HepG2 (cell line): ENCODE data around the gene TDRD10. TPM values are rescaled to one million over a fixed set of nuclear protein-coding genes. Genes with fewer than 3 reads are reported as not detected.
A peak's percentile ranks its signal among the peaks of the same experiment; 100 is the strongest.

Experiments used
- ATAC-seq: fragments of 200-7000 bp; cut with Tn5 transposase; 3 replicates; pipeline ENCODE4 v1.9.1; 2020; ENCODE audit warnings: mild to moderate bottlenecking, moderate library complexity
- BruUV-seq: library from RNA; stranded (reverse); fragments of 400-500 nt; replicated peaks from 2 replicates; lab custom pipeline; 2021; lab: Mats Ljungman, UMichigan
- CTCF ChIA-PET: fragments of 300-600 bp; formaldehyde crosslinking; extraction: SDS; loops from one replicate; lab custom pipeline; 2021; ENCODE audit warnings: low total read pairs, inconsistent platforms, low intra/inter-chr PET ratio; lab: Yijun Ruan, JAX
- POLR2A ChIA-PET: fragments of 350-600 bp; sonication (Branson Sonifier 250); formaldehyde crosslinking; loops from one replicate; lab custom pipeline; 2020; ENCODE audit warnings: antibody characterized with exemption, inconsistent platforms; lab: Yijun Ruan, JAX
- DNase-seq: peaks from one replicate; pipeline ENCODE4 v3.0.0-alpha.2; 2015; ENCODE audit warnings: low spot score
- FAIRE-seq: peaks from 3 replicates; lab custom pipeline; 2011; peaks lifted over from hg19 to GRCh38; lab: Jason Lieb, UNC
- H2AFZ ChIP-seq: one replicate; pipeline ENCODE4 v1.6.1; 2011; ENCODE audit warnings: low read length, inconsistent platforms
- H3K27ac ChIP-seq: fragments of 300-600 bp; 3 replicates; pipeline ENCODE4 v1.8.0; 2011; ENCODE audit warnings: mixed run types, mild to moderate bottlenecking, mixed read lengths, low read length, inconsistent platforms; ENCODE audit not compliant: insufficient read depth; ENCODE audit errors: extremely low read length
- H3K27me3 ChIP-seq, 2 experiments: fragments of 200-600 bp in 1 of 2; 2 replicates in 1 of 2; 3 replicates in 1 of 2; pipeline versions ENCODE4 v1.6.0 to v1.8.0; 2011; ENCODE audit warnings: low read length in 2 of 2, mild to moderate bottlenecking in 2 of 2, moderate library complexity in 2 of 2, inconsistent platforms in 1 of 2; ENCODE audit not compliant: insufficient read depth in 2 of 2, control insufficient read depth in 1 of 2
- H3K36me3 ChIP-seq, 2 experiments: fragments of 200-600 bp in 1 of 2; replicated peaks in 1 of 2; 2 replicates in 1 of 2; 3 replicates in 1 of 2; pipeline versions ENCODE4 v1.5.1 to v1.8.0; 2011; ENCODE audit warnings: low read length in 2 of 2, inconsistent platforms in 1 of 2; ENCODE audit not compliant: insufficient read depth in 2 of 2, control insufficient read depth in 1 of 2
- H3K4me1 ChIP-seq: 2 replicates; pipeline ENCODE4 v1.5.1; 2012; ENCODE audit warnings: low read length, inconsistent platforms; ENCODE audit not compliant: insufficient read depth
- H3K4me2 ChIP-seq: 2 replicates; pipeline ENCODE4 v1.6.0; 2011; ENCODE audit warnings: low read depth, low read length, inconsistent platforms
- H3K4me3 ChIP-seq, 3 experiments: fragments of 200-600 bp in 1 of 3; sonication (generic), shearing (Covaris generic) in 1 of 3; replicated peaks in 1 of 3; 2 replicates each; pipeline ENCODE4 v1.5.1; 2011 to 2016; ENCODE audit warnings: low read length in 3 of 3, inconsistent platforms in 2 of 3, low read depth in 2 of 3, mild to moderate bottlenecking in 2 of 3, control low read depth in 1 of 3, mixed read lengths in 1 of 3; ENCODE audit not compliant: insufficient read depth in 1 of 3
- H3K79me2 ChIP-seq: one replicate; pipeline ENCODE4 v1.6.1; 2011; ENCODE audit warnings: low read length, inconsistent platforms; ENCODE audit not compliant: insufficient read depth
- H3K9ac ChIP-seq: 2 replicates; pipeline ENCODE4 v1.6.0; 2011; ENCODE audit warnings: mild to moderate bottlenecking, low read depth, low read length, inconsistent platforms; ENCODE audit not compliant: insufficient read depth
- H3K9me3 ChIP-seq: 2 replicates; pipeline ENCODE4 v1.5.1; 2012; ENCODE audit warnings: mild to moderate bottlenecking, low read length
- H4K20me1 ChIP-seq: 2 replicates; pipeline ENCODE4 v1.6.0; 2011; ENCODE audit warnings: inconsistent platforms, mild to moderate bottlenecking, low read length, moderate library complexity; ENCODE audit not compliant: insufficient read depth
- HNRNPH1 ChIP-seq: fragments of 200-400 bp; formaldehyde crosslinking; optimal IDR thresholded peaks from 2 replicates; pipeline ENCODE3; 2017; ENCODE audit warnings: mild to moderate bottlenecking, low read depth, low read length
- PREB ChIP-seq: sonication (generic); formaldehyde crosslinking; IDR thresholded peaks from 2 replicates; pipeline ENCODE4 v1.4.0; 2020; ENCODE audit warnings: missing genetic modification reagents
- SNAPC2 ChIP-seq: sonication (generic); formaldehyde crosslinking; IDR thresholded peaks from 2 replicates; pipeline ENCODE4 v1.8.1; 2022; ENCODE audit warnings: mild to moderate bottlenecking, missing genetic modification reagents
- TBX2 ChIP-seq: sonication (generic); formaldehyde crosslinking; IDR thresholded peaks from 2 replicates; pipeline ENCODE4 v1.5.0; 2020; ENCODE audit warnings: missing genetic modification reagents, mild to moderate bottlenecking, borderline replicate concordance
- TBX3 ChIP-seq: fragments of 450-650 bp; IDR thresholded peaks from 2 replicates; pipeline ENCODE4 v1.6.1; 2017; ENCODE audit warnings: antibody characterized with exemption, mild to moderate bottlenecking, inconsistent platforms, borderline replicate concordance
- ZBTB43 ChIP-seq: sonication (generic); formaldehyde crosslinking; conservative IDR thresholded peaks from 2 replicates; pipeline ENCODE4 v1.4.0; 2020; ENCODE audit warnings: missing genetic modification reagents
- ZFP36L1 ChIP-seq: sonication (generic); formaldehyde crosslinking; IDR thresholded peaks from 2 replicates; pipeline ENCODE4 v1.8.0; 2022; ENCODE audit warnings: mild to moderate bottlenecking, missing genetic modification reagents, moderate library complexity
- ZFP82 ChIP-seq: sonication (generic); formaldehyde crosslinking; IDR thresholded peaks from 2 replicates; pipeline ENCODE4 v1.5.1; 2020; ENCODE audit warnings: mild to moderate bottlenecking, missing genetic modification reagents, borderline replicate concordance
- ZKSCAN8 ChIP-seq: IDR thresholded peaks from 2 replicates; pipeline ENCODE4 v1.6.1; 2016; ENCODE audit warnings: borderline replicate concordance, missing genetic modification reagents, missing compliant biosample characterization
- ZMAT3 ChIP-seq: sonication (generic); formaldehyde crosslinking; conservative IDR thresholded peaks from 2 replicates; pipeline ENCODE4 v1.7.0; 2021; ENCODE audit warnings: missing genetic modification reagents
- ZNF17 ChIP-seq: sonication (generic); formaldehyde crosslinking; IDR thresholded peaks from 2 replicates; pipeline ENCODE4 v1.5.0; 2020; ENCODE audit warnings: mild to moderate bottlenecking, missing genetic modification reagents
- ZNF382 ChIP-seq: sonication (generic); formaldehyde crosslinking; IDR thresholded peaks from 2 replicates; pipeline ENCODE4 v1.5.0; 2020; ENCODE audit warnings: missing genetic modification reagents, mild to moderate bottlenecking, borderline replicate concordance
- ZNF460 ChIP-seq: sonication (generic); formaldehyde crosslinking; IDR thresholded peaks from 2 replicates; pipeline ENCODE4 v1.5.1; 2020; ENCODE audit warnings: missing genetic modification reagents, mild to moderate bottlenecking, borderline replicate concordance
- ZNF556 ChIP-seq: sonication (generic); formaldehyde crosslinking; IDR thresholded peaks from 2 replicates; pipeline ENCODE4 v1.4.0; 2020; ENCODE audit warnings: mild to moderate bottlenecking, missing genetic modification reagents, borderline replicate concordance
- ZNF7 ChIP-seq: IDR thresholded peaks from 2 replicates; pipeline ENCODE4 v1.6.1; 2016; ENCODE audit warnings: missing biosample characterization, missing genetic modification reagents
- ZNF772 ChIP-seq: sonication (generic); formaldehyde crosslinking; IDR thresholded peaks from 2 replicates; pipeline ENCODE4 v1.5.0; 2020; ENCODE audit warnings: mild to moderate bottlenecking, missing genetic modification reagents
- ZSCAN5A ChIP-seq: sonication (generic); formaldehyde crosslinking; IDR thresholded peaks from 2 replicates; pipeline ENCODE4 v1.8.0; 2022; ENCODE audit warnings: mild to moderate bottlenecking, missing genetic modification reagents, borderline replicate concordance
- WGBS: methylation state at CpG from one replicate; pipeline ENCODE4 v1.1.6; 2017; ENCODE audit warnings: low lambda C conversion rate; 5-methylcytosine and 5-hydroxymethylcytosine counted together
- in situ Hi-C: cut with HindIII; loops from 2 replicates; pipeline ENCODE4 v1.10.0; 2017; ENCODE audit warnings: low pct_unique_long_range_greater_than_20kb; ENCODE audit not compliant: extremely low pct_ligation_motif_present
- intact Hi-C: fragments of 100-400 bp; cut with micrococcal nuclease; formaldehyde crosslinking; loops from one replicate; pipeline ENCODE4 v1.10.0; 2022; ENCODE audit not compliant: unreplicated experiment
- polyA plus RNA-seq, 8 experiments: library from polyadenylated mRNA; depleted of rRNA in 3 of 8; stranded (reverse) in 7 of 8; unstranded in 1 of 8; fragments of >200 nt; fragmentation: Illumina TruSeq in 4 of 8; extraction: Trizol in 4 of 8; gene quantifications; 2 replicates each; pipeline versions ENCODE4 v1.2.1 to v1.2.3, GENCODE V29; 2011 to 2016; ENCODE audit warnings: low read depth in 4 of 8, missing spikeins in 1 of 8, mixed read lengths in 1 of 8; ENCODE audit not compliant: insufficient read depth in 1 of 8
- total RNA-seq, 5 experiments: library from RNA; depleted of rRNA; stranded (reverse); fragments of >200 nt; fragmentation: Illumina TruSeq; extraction: Trizol; gene quantifications; 2 replicates each; pipeline ENCODE4 v1.2.3, GENCODE V29; 2016; ENCODE audit warnings: low read depth in 1 of 5

TDRD10 gene
- total and polyA plus RNA-seq, 2 of the 13 experiments (the other 11 are each of a cell fraction or from before 2014, with no cell fraction given): not detected

- Histone ChIP-seq H3K4me3 (peak overlapping the region; percentile 91 to 96 (median 95)), H3K36me3 (peaks cover 12 to 22% of the 10 kb centered on the region in 2 experiments), H2AFZ (peak overlapping the region; percentile 29), H3K4me1 (peaks cover 34% of the 10 kb centered on the region), H4K20me1 (no peaks in the 10 kb centered on the region; the same call in 1 of the 2 replicates), H3K4me2 (peak overlapping the region; percentile 94), H3K27ac (peak overlapping the region; percentile 76), H3K9me3 (no peaks in the 10 kb centered on the region), H3K27me3 (no peaks in the 10 kb centered on the region; a peak in 1 of 5 replicates), H3K9ac (peak overlapping the region; percentile 66), H3K79me2 (peaks cover 32% of the 10 kb centered on the region)
- intact Hi-C loops (loop anchor here (1.0 to 5.0 kb wide), 6 partner anchors 25 to 443 kb away; partner anchors contain the start of genes ADAR and ZBTB7B), in situ Hi-C loops (no loop called here)
- ATAC-seq (peak; percentile 92), FAIRE-seq (peak; percentile 70), DNase-seq (peak; percentile 96)
- POLR2A ChIA-PET: interaction anchor here (0.7 to 1.1 kb wide), 10 partner anchors 9 to 715 kb away, joined by 3 to 6 read pairs (median 3); partner anchors contain the start of genes CHRNB2 and CLK2
- TSS peak; percentile 92 for BruUV-seq
- WGBS: under 1% methylated on average over 38 of the region's 57 CpGs
- CTCF ChIA-PET: interaction anchor here (1.6 to 2.4 kb wide), 3 partner anchors 69 to 201 kb away, joined by 3 to 13 read pairs (median 9); no protein-coding TSS in a partner anchor
- no peak for TF ChIP-seq HNRNPH1
- peak; percentile 88 for TF ChIP-seq TBX3
- no peak for TF ChIP-seq ZKSCAN8 (CRISPR knock-in tag)
- no peak for TF ChIP-seq PREB (CRISPR knock-in tag)
- TF ChIP-seq ZNF7 (CRISPR knock-in tag): no peak
- peak; percentile 88 for TF ChIP-seq ZNF556 (CRISPR knock-in tag)
- peak; percentile 99 for TF ChIP-seq ZMAT3 (CRISPR knock-in tag)
- TF ChIP-seq ZNF772 (CRISPR knock-in tag): peak; percentile 99
- peak; percentile 98 for TF ChIP-seq TBX2 (CRISPR knock-in tag)
- peak; percentile 99 for TF ChIP-seq ZFP82 (CRISPR knock-in tag)
- TF ChIP-seq ZBTB43 (CRISPR knock-in tag): peak; percentile 92
- peak; percentile 97 for TF ChIP-seq ZNF17
- no peak for TF ChIP-seq ZNF382 (CRISPR knock-in tag)
- TF ChIP-seq SNAPC2 (CRISPR knock-in tag): peak; percentile 98
- peak; percentile 98 for TF ChIP-seq ZFP36L1 (CRISPR knock-in tag)
- TF ChIP-seq ZSCAN5A (CRISPR knock-in tag): peak; percentile 98
- no peak; the same call in 1 of the 2 replicates for TF ChIP-seq ZNF460 (CRISPR knock-in tag)
These were observed 56.9 kb downstream of the TDRD10 start for GRCh38 chr1:154558720-154559465.
